GOT3 (cell line): ENCODE measurements around the gene CEPT1.

Source experiments
- DNase-seq: peaks from one replicate; lab custom pipeline; 2025; ENCODE audit warnings: mixed read lengths; lab: John Stamatoyannopoulos, UW

Gene CEPT1

DNA sequence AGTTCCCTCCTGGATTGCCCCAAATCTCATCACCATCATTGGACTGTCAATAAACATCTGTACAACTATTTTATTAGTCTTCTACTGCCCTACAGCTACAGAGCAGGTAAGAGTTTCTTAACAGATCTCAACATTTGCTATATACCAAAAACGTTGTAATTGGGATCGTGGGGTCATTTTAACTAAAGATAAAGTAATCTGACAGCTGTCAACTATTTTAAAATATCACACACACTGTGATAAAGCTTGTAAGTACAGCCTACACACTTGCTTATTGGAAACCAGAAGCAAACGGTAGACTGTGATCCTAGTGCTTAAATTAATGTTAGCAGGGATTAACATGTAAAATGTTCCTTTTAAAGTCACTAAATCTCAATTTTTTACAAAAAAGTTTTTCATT lies 7.9 kb downstream of the CEPT1 start:
- DNase-seq: no peak

- no peak for DNase-seq
These were observed 8.4 kb downstream of the CEPT1 start for GRCh38 chr1:111148376-111148881.

GRCh38 chr1:111151838-111152237 lies 11.8 kb downstream of the CEPT1 start:
- no peak for DNase-seq

DNA sequence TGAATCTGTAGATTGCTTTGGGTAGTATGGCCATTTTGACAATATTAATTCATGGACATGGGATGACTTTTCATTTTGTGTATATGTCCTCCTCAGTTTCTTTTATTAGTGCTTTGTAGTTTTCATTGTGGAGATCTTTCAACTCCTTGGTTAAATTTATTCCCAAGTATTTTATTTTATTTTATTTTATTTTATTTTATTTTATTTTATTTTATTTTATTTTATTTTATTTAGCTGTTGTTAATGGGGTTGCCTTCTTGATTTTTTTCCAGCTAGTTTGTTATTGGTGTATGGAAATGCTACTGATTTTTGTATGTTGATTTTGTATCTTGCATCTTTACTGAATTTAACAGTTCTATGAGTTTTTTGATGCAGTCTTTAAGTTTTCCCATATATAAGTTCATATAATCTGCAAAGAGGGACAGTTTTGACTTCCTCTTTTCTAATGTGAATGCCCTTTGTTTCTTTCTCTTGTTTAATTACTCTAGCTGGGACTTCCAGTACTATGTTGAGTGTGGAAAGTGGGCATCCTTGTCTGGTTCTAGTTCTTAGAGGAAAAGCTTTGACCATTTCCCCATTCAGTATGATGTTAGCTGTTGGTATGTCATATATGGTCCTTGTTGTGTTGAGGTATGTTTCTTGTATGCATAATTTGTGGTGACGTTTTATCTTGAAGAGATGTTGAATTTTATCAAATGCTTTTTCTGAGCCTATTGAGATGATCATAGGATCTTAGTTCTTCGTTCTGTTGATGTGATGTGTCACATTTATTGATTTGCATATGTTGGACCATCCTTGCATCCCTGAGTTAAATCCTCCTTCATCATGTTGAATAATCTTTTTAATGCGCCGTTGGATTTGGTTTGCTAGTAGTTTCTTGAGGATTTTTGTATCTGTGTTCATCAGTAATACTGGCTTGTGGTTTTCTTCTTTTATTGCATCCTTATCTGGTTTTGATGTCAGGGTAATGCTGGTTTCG lies 14.3 kb downstream of the CEPT1 start:
- no peak for DNase-seq

- DNase-seq: no peak
These were observed 17.4 kb downstream of the CEPT1 start for GRCh38 chr1:111157431-111157830.

DNA sequence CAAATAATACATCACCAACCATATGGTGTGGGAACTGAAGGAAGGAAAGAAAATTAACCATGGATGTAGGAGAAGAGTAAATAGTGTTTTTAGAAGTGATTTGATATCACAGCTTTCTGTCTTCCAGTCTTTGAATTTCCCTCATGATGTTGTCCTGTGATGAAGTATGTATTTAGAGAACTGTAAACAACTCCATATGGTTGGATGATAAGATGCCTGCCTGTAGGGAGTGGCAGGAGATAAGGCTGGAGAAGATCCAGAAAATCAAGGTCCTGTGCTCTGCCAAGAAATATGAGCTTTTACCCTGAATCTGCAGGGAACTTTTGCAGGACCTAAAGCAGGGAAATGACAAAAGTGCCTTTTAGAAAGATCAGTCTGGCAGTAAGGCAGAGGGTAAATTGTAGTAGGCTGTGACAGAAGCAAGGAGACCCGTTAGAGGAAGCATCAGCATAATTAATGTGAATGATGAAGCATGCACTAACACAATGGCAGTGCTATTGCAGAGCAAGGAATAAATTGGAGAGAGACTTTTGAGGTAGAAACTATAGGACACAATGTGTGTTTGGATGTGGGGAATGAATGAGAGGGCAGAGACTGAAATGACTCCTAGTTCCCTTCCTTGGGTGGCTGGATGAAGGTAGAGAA lies 21.9 kb downstream of the CEPT1 start:
- DNase-seq: no peak

DNA sequence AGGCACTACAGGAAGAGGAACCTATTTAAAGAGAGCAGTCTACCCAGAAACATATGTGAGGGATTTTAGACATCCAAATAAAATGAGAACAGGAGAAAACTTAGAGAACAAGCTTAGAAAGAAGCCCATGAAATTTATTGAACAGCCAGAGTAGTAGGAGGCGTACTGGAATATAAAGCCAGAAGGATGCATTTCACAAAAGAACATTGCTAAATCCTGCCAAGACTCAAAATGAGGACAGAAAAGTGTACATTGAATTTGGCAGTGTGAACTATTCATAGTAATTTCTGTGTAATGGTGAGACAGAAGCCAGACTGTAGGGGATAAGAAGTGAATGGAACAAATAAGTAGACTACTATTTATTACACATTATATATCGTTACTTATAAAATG lies 22.5 kb downstream of the CEPT1 start:
- no peak for DNase-seq

DNA sequence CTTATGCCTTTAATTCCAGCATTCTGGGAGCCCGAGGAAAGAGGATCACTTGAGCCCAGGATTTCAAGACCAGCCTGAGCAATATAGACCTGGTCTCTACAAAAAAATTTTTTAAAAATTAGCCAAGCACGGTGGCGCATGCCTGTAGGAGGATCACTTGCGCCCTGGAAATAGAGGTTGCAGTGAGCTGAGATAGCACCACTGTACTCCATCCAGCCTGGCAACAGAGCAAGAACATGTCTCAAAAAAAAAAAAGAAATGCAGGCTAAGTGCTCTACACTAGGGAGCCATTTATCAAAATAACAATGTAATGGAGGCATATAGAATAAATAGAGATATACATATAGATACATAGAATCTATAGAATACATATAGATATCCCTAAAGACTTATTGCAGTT lies 23.3 kb downstream of the CEPT1 start:
- no peak for DNase-seq

DNA sequence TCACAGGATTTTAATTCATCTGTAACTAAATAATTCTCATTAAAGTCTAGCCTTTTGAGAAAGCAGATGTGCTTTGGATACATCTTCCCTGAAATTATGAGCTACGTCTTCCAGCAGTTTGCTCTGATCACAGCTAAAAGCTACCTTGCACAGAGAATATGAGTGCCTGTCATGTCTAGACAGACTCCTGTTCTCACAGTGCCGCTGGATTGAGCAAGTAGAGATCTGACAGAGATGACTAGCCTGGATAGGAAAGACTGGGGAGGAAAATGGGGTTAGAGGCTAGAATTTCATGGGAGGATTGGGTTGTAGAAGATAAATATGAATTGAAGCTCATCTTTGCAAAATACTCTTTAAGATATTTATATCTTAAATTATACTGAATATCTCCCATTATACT lies 24.1 kb downstream of the CEPT1 start:
- DNase-seq: no peak

DNA sequence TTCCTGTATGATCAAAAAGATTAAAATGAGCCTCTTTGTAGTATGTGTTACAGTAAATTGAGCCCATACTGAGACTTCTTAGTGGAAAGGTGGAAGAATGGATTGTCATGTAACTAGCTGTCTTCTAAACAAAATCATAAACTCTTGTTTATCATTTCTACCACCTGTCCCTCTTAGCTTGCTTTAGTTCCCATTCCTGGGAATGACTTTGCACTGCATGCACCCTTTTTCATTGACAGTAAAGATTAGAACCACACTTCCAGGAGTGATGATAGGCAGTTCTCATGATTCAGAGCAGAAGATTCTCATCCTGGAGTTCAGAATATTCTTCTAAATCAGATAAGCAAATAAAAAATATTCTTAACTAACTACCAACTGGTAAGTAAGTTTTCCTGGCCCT lies 32.4 kb downstream of the CEPT1 start:
- DNase-seq: no peak

GRCh38 chr1:111174070-111174469 lies 34.0 kb downstream of the CEPT1 start:
- no peak for DNase-seq

DNA sequence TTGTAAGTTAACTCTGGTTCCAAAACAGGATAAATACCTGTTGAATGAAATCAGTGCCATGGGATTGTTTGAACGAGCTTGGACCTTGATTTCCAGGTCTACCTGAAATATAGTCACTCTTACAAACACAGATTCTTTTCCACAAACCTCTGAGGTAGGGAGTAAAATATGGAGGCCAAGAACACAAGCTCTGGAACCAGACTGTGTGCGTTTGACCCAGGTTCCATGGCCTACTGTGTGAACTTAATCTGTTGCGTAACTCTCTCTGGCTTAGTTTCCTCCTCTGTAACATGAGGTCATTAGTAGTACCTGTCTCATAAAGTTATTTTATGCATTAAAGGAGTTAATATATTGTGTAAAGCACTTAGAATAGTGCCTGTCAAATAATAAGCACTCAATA lies 35.3 kb downstream of the CEPT1 start:
- no peak for DNase-seq

GRCh38 chr1:111176678-111177077 lies 36.7 kb downstream of the CEPT1 start:
- DNase-seq: no peak

DNA sequence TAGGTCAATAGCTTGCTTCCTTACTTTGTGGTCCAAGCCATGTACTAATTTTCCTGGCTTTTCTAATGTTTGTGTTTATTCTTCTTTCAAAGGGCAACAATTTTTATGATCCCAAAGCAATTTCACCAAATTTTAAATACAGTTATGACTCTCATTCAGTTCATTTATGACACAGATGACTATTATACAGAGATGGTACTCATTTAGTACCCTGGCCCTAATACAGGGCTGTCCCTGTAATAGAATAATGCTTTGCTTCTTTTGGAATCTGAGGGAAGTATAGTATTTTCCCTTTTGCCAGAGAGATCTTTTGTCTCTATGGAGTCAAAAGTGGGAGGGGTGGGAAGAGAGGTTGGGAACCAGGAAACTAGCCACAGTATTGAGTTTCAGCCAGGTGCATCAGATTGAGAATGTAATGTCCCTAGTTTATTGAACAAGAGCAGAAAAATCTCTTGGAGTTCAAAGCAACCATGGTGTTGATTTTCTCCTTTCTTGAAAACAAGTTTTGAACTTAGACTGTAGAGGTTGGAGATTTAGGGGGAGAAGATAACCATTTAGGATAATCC lies 40.0 kb downstream of the CEPT1 start:
- DNase-seq: no peak

DNA sequence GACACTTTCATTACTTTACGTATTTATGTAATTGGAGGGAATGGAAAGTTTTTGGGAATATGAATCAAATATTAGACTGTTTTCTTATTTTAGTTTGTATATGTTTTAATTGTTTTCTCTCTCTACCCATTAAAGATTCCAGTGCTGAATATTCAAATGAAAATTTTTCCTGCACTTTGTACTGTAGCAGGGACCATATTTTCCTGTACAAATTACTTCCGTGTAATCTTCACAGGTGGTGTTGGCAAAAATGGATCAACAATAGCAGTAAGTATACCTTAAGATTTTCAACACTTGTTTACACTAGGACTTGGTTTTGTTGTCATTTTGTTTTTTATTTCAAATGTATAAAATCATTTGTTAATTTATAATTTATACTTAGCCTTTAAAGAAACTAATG lies 42.0 kb downstream of the CEPT1 start:
- no peak for DNase-seq

DNA sequence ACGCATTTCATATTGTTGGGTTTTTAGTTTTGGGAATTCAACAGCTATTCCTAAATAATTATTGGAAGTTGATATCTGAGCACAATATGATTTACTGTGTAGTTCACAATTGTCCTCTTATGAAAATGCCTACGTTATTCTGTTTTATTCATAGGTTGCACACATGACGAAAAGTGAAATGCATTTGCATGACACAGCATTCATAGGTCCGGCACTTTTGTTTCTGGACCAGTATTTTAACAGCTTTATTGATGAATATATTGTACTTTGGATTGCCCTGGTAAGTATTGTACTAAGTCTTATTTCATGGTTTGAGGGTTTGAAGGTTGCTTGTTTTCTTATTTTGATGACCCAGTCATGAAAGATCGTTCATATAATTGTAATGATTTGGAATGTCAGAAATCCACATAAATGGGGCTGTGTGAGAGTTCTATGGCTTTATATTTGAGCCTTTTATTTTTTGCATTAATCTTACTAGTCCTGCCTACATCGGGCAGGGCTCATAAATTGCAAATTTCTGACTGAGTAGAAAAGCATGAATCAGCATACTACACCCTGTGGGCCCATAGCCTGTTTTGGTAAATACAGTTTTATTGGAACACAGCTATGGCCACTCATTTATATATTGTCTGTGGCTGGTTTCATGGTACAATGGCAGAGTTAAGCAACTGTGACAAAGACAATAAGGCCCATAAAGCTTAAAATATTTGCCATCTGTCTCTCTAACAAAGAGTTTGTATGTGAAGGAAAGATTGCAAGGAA lies 43.5 kb downstream of the CEPT1 start:
- no peak for DNase-seq

GRCh38 chr1:111184663-111185062 lies 44.6 kb downstream of the CEPT1 start:
- DNase-seq: no peak

DNA sequence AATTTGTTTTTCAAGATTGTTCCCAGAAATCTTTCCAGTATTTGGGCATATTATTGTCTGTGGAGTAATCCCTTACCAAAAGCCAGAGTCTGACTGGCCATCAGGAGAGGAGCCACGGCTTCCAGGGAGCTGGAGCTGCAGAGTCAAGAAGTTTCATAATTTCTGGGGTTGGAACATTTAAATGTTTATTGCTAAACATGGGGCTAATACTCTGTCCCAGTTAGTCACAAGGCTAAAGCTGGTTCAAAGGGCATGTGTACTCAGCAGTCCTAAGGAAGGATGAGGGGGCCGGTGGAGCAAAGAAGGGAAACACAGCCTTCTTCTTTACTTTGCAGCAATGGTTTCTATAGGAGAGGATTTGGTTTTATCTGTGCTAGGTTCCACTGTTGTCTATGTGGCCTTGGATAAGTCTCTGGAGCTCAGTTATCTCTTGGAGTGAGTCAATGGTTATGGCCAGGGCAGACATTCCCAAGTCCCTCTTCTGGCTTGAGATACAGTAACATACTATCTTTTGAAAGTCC lies 51.0 kb downstream of the CEPT1 start:
- no peak for DNase-seq

GRCh38 chr1:111191496-111191895 lies 51.5 kb downstream of the CEPT1 start:
- DNase-seq: no peak

GRCh38 chr1:111192074-111192473 lies 52.1 kb downstream of the CEPT1 start:
- no peak for DNase-seq

DNA sequence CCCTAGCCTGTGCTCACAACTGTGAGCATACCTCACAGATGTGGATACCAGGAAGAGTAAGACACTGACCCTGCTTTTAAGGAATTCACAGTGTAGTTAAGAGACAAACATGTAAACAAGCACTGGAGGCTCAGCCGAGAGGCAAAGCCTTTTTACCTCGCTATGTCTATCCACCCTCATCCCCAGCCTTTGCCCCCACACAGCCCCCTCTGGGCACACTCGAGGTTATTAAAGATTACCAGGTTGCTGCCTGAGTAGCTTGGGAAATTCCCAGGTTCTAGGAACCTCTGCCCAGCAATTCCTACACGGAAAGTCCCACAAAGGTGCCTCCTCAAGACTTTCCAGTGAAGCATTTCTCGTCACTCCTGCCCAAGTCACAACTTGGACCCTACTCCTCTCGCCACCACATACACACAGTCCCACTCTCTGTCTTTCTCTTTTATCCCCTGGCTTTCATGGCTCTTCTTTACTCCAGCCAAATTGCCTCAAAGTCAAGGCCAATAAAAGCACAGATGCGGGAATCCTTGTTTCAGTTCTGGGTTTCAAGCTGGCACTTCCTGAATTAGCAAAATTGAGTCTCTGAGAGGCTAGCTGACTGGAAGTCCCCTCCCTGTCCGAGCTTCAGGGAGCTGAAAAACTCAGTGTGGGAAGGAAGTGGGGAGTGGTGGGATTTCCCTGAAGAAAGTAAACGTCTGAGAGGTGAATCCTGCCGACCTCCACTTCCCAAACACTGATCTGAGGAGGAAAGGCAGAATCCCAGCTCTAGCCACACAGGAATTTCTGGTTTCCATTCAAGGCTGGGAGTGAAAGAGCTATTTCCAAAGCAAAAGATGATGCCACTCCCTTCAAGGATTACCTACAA lies 52.9 kb downstream of the CEPT1 start:
- DNase-seq: no peak
